Measurements from ENCODE around the gene CROCC2. TPM values are rescaled to one million over a fixed set of nuclear protein-coding genes. Genes with fewer than 3 reads are reported as not detected.

CROCC2 gene
- total and polyA plus RNA-seq, 2 of the 13 experiments (the other 11 are each of a cell fraction or from before 2014, with no cell fraction given), result not detected

DNA sequence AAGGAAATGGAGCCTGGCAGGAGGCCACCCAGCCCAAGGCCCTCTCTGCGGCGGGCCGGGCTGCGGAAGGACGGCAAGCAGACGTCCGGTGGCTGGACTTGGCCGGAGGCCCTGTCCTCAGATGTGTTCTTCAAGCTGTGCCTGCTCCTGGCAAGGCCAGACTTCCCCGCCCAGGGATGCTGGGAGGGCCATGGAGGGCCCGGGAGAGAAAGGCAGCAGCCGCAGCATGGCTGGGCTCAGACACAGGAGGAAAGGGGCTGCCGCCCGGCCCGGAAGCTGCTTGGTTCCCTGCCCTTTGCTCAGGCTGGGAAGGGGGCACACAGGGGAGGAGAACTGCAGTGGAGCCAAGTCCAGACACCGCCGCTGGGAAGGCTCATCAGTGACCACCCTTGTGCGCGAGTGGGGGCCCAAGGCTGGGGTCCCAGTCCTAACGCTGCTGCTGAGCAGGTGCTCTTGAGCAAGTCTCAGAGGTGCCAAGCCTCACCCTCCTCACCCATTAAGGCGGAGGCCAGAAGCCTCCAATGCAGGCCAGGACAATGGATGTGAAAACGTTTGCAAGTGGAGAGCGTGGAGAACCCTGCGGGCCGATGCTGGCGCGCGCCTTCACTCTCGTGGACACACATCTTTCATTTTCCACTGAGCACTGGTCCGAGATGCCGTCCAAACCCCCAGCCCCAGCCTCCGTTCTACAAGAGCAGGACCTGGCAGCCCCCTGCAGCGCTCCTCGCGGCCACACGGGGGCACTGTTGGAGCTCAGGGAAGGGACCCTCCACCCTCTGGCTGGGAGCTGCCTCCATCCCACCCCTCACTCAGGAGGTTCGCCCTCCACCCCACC, 7.9 kb downstream of the CROCC2 start (continued):
- TF ChIP-seq, protein P1, sequence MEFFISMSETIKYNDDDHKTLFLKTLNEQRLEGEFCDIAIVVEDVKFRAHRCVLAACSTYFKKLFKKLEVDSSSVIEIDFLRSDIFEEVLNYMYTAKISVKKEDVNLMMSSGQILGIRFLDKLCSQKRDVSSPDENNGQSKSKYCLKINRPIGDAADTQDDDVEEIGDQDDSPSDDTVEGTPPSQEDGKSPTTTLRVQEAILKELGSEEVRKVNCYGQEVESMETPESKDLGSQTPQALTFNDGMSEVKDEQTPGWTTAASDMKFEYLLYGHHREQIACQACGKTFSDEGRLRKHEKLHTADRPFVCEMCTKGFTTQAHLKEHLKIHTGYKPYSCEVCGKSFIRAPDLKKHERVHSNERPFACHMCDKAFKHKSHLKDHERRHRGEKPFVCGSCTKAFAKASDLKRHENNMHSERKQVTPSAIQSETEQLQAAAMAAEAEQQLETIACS (CRISPR knock-in tag; IDR thresholded peaks at IDR 0.05), result no peak
- TF ChIP-seq PCBP1 (IDR thresholded peaks at IDR 0.05; ENCODE audit: borderline replicate concordance, low read depth, low read length) (no peak), TSC22D2 (CRISPR knock-in tag; IDR thresholded peaks at IDR 0.05; ENCODE audit: borderline replicate concordance) (no peak), ATRX (CRISPR knock-in tag; IDR thresholded peaks at IDR 0.05; ENCODE audit: borderline replicate concordance) (no peak), ZNF746 (CRISPR knock-in tag; IDR thresholded peaks at IDR 0.05) (no peak), ETV6 (CRISPR knock-in tag; conservative IDR thresholded peaks at IDR 0.05) (no peak), ZNF180 (CRISPR knock-in tag; IDR thresholded peaks at IDR 0.05; ENCODE audit: borderline replicate concordance, low read depth) (no peak), ZSCAN22 (CRISPR knock-in tag; IDR thresholded peaks at IDR 0.05) (peak; percentile 100), SYNCRIP (IDR thresholded peaks at IDR 0.05; ENCODE audit: insufficient read depth, low read depth, low read length) (no peak), ZNF724P (CRISPR knock-in tag; IDR thresholded peaks at IDR 0.05; ENCODE audit: borderline replicate concordance) (peak; percentile 55; the same call in 1 of the 2 replicates), ZNF720 (CRISPR knock-in tag; IDR thresholded peaks at IDR 0.05) (no peak)
- TF ChIP-seq, protein P2, sequence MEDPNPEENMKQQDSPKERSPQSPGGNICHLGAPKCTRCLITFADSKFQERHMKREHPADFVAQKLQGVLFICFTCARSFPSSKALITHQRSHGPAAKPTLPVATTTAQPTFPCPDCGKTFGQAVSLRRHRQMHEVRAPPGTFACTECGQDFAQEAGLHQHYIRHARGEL (CRISPR knock-in tag; IDR thresholded peaks at IDR 0.05), result no peak
- TF ChIP-seq, protein P3, sequence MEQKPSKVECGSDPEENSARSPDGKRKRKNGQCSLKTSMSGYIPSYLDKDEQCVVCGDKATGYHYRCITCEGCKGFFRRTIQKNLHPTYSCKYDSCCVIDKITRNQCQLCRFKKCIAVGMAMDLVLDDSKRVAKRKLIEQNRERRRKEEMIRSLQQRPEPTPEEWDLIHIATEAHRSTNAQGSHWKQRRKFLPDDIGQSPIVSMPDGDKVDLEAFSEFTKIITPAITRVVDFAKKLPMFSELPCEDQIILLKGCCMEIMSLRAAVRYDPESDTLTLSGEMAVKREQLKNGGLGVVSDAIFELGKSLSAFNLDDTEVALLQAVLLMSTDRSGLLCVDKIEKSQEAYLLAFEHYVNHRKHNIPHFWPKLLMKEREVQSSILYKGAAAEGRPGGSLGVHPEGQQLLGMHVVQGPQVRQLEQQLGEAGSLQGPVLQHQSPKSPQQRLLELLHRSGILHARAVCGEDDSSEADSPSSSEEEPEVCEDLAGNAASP (CRISPR knock-in tag; IDR thresholded peaks at IDR 0.05; ENCODE audit: borderline replicate concordance), result no peak
- TF ChIP-seq, protein P4, sequence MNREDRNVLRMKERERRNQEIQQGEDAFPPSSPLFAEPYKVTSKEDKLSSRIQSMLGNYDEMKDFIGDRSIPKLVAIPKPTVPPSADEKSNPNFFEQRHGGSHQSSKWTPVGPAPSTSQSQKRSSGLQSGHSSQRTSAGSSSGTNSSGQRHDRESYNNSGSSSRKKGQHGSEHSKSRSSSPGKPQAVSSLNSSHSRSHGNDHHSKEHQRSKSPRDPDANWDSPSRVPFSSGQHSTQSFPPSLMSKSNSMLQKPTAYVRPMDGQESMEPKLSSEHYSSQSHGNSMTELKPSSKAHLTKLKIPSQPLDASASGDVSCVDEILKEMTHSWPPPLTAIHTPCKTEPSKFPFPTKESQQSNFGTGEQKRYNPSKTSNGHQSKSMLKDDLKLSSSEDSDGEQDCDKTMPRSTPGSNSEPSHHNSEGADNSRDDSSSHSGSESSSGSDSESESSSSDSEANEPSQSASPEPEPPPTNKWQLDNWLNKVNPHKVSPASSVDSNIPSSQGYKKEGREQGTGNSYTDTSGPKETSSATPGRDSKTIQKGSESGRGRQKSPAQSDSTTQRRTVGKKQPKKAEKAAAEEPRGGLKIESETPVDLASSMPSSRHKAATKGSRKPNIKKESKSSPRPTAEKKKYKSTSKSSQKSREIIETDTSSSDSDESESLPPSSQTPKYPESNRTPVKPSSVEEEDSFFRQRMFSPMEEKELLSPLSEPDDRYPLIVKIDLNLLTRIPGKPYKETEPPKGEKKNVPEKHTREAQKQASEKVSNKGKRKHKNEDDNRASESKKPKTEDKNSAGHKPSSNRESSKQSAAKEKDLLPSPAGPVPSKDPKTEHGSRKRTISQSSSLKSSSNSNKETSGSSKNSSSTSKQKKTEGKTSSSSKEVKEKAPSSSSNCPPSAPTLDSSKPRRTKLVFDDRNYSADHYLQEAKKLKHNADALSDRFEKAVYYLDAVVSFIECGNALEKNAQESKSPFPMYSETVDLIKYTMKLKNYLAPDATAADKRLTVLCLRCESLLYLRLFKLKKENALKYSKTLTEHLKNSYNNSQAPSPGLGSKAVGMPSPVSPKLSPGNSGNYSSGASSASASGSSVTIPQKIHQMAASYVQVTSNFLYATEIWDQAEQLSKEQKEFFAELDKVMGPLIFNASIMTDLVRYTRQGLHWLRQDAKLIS (CRISPR knock-in tag; IDR thresholded peaks at IDR 0.05), result no peak
- TF ChIP-seq, protein P5, sequence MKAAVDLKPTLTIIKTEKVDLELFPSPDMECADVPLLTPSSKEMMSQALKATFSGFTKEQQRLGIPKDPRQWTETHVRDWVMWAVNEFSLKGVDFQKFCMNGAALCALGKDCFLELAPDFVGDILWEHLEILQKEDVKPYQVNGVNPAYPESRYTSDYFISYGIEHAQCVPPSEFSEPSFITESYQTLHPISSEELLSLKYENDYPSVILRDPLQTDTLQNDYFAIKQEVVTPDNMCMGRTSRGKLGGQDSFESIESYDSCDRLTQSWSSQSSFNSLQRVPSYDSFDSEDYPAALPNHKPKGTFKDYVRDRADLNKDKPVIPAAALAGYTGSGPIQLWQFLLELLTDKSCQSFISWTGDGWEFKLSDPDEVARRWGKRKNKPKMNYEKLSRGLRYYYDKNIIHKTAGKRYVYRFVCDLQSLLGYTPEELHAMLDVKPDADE (CRISPR knock-in tag; IDR thresholded peaks at IDR 0.05), result no peak

All from HepG2 (cell line).